ENCODE measurements around the gene TMEM108.

Gene TMEM108

DNA sequence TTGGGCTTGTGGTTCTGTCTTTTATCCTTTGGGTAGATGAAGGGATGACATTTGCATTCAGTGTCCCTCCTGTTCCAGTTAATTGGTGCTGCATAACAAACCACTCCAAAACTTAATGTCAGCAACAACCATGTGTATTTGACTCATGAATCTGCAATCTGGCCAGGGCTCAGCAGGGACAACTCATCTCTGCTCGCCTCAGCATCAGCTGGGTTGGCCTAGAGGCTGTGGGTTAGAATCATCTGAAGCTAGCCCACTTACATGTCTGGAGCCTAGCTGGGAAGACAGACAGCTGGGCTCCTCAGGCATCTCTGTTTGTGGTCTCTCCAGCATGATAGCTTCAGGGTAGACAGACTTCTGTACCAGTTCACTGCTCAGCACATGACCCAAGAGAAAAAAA is 92.0 kb downstream of the TMEM108 start:
- no peak overlapping the region for H3K27ac ChIP-seq
- no peak overlapping the region for H3K4me3 ChIP-seq
- H3K27me3 ChIP-seq: no peaks in the 10 kb centered on the region
- TF ChIP-seq, protein P1, sequence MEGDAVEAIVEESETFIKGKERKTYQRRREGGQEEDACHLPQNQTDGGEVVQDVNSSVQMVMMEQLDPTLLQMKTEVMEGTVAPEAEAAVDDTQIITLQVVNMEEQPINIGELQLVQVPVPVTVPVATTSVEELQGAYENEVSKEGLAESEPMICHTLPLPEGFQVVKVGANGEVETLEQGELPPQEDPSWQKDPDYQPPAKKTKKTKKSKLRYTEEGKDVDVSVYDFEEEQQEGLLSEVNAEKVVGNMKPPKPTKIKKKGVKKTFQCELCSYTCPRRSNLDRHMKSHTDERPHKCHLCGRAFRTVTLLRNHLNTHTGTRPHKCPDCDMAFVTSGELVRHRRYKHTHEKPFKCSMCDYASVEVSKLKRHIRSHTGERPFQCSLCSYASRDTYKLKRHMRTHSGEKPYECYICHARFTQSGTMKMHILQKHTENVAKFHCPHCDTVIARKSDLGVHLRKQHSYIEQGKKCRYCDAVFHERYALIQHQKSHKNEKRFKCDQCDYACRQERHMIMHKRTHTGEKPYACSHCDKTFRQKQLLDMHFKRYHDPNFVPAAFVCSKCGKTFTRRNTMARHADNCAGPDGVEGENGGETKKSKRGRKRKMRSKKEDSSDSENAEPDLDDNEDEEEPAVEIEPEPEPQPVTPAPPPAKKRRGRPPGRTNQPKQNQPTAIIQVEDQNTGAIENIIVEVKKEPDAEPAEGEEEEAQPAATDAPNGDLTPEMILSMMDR (IDR thresholded peaks at IDR 0.05): no peak
- no peaks in the 10 kb centered on the region for H3K36me3 ChIP-seq
- no peaks in the 10 kb centered on the region for H3K4me1 ChIP-seq
- H3K9me3 ChIP-seq: no peaks in the 10 kb centered on the region
- intact Hi-C loops (cut with DNase I; ENCODE audit: low total_unique reads): no loop called here
- DNase-seq: no peak

DNA sequence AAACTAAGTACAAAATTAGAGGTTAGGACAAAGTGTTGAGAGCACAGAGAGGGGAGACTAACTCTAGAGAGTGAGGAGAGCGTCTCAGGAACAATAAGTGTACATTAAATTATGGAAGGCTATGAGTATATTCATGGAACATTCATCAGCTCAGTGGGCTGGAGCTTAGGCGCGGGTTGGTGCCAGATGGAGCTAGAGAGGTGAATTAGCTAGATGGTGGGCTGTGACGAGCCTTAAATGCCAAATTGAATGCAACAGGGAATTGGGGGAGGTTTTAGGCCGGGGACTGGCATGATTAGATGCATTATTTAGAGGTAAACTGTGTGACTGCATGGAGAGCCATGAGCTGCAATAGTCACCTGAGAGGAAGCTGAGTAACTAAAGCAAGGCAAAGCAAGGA is 97.1 kb downstream of the TMEM108 start:
- Histone ChIP-seq H3K4me3 (no peak overlapping the region), H3K9me3 (no peaks in the 10 kb centered on the region), H3K36me3 (no peaks in the 10 kb centered on the region), H3K27me3 (no peaks in the 10 kb centered on the region), H3K4me1 (no peaks in the 10 kb centered on the region), H3K27ac (no peak overlapping the region)
- TF ChIP-seq, protein P1 (IDR thresholded peaks at IDR 0.05): no peak
- intact Hi-C loops (cut with DNase I; ENCODE audit: low total_unique reads): no loop called here
- DNase-seq: no peak

DNA sequence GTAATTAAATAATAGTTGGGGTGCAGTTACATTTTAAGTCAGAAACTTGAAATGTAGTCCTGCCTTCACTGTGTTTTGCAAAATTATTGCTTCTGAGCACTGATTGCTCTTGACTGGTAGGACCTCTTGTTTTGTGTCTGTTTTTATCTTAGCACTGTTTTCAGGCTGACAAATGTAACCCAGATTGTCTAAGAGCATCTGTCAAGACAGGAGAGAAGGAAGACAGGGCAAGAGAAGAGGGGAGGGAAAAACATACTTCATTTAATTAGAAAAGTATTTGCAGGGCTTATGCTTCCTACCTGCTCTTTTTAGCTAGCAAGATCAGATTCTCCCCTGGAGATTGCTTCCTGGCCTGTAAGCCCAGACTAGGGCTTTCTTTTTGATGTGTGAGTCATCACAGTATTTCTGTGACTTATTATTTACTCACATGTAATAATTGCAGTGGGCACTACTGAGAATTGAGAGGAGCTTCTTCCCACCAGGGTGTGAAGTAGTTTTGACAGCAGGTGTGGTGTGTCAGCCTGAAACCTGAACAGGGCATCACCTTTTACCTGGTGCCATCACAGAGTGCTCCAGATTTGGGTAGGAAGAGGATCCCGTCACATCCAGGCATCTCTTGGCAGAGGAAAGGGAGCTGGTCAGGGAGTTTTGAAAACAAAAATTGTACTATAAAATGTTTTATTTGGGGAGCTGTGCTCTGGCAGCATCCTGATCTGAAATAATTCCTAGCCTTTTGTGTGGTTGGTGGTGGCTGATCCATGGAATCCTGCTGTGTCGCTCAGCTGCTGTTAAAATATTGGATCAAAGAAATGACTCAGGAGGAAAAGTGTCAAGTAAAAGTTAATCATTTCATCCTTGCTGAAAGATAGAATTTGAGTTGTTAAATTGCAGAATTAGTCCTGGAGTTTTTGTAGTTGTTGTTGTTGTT is 98.2 kb downstream of the TMEM108 start:
- no peak overlapping the region for H3K4me3 ChIP-seq
- no peaks in the 10 kb centered on the region for H3K9me3 ChIP-seq
- no peaks in the 10 kb centered on the region for H3K4me1 ChIP-seq
- no peaks in the 10 kb centered on the region for H3K36me3 ChIP-seq
- H3K27me3 ChIP-seq: no peaks in the 10 kb centered on the region
- TF ChIP-seq, protein P1 (IDR thresholded peaks at IDR 0.05): no peak
- no peak for DNase-seq
- no peak overlapping the region for H3K27ac ChIP-seq
- intact Hi-C loops (cut with DNase I; ENCODE audit: low total_unique reads): no loop called here

DNA sequence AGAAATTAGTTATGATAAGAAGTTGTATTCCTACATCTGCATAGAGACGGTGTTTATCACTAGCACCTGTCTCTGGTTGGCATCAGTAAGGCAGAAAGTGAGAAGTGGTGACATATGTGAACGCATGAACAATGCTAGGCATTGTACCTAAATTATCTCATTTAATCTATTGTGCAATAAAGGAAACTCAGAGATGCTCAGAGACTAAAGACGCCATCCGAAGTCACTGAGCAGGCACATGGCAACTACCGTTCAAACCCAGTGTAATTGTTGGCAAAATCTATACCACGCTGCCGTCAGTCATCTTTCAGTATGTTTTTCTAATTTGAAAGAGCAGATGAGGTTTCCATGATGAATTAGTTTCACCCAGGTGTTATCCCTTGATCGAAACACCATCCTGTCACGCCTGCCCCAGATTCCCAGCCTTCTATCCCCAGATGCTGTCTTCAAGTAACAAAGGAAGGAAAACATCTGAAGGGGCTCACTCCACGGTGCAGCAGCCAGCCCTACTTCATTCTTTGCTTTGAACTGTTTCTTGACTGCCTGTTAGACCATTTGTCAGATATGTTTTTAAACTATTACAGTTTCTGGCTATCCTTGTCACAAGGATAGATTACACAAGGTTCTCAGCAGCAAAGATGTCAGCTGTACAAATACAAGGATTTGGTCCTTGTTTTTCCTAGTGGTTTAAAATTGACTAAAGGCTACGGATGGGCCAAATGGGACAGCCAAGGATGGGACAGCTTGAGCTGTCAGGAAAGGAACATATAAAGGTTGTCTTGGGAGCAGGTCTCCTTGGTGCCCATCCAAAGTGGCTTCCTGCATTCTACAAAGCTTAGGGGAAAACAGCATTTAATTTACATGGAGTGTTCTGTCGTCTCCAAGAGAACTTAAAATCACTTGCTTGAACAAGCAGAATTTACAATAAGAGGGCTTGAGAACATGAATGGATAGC is 99.1 kb downstream of the TMEM108 start:
- TF ChIP-seq, protein P1 (IDR thresholded peaks at IDR 0.05): no peak
- no peak overlapping the region for H3K27ac ChIP-seq
- H3K36me3 ChIP-seq: no peaks in the 10 kb centered on the region
- intact Hi-C loops (cut with DNase I; ENCODE audit: low total_unique reads): no loop called here
- no peak overlapping the region for H3K4me3 ChIP-seq
- no peaks in the 10 kb centered on the region for H3K27me3 ChIP-seq
- H3K9me3 ChIP-seq: no peaks in the 10 kb centered on the region
- no peaks in the 10 kb centered on the region for H3K4me1 ChIP-seq
- DNase-seq: no peak

DNA sequence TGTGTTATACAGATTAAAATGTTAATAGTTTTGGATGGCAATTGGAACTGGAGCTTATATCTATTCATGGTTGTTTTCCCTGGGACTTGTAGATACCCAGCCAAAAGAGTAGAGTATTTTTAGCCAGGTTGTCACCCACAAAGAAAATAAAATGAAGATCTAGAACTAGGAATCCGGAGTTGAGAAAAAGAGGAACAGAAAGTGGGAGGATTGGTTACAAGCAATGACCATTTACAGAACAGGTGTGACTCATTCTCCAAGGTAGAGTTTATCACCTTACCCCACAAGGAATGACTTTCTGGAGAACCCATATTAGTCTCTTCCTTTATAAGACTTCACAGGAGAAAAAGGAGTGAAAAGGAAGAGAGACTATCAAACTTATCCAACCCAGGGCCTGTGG is 99.8 kb downstream of the TMEM108 start:
- TF ChIP-seq, protein P1 (IDR thresholded peaks at IDR 0.05): no peak

More for the DNA sequence above, 99.8 kb downstream of the TMEM108 start:
- Histone ChIP-seq H3K4me1 (no peaks in the 10 kb centered on the region), H3K9me3 (no peaks in the 10 kb centered on the region), H3K27ac (no peak overlapping the region), H3K27me3 (no peaks in the 10 kb centered on the region), H3K4me3 (no peak overlapping the region), H3K36me3 (no peaks in the 10 kb centered on the region)
- intact Hi-C loops (cut with DNase I; ENCODE audit: low total_unique reads): no loop called here
- DNase-seq: no peak

Measured in tibial artery (tissue), 4 donors.